Testis (tissue), 3 donors: ENCODE measurements around the gene ZNF865. TPM values are rescaled to one million over a fixed set of nuclear protein-coding genes. Genes with fewer than 3 reads are reported as not detected.
"Not testable (repeated sequence)": the region's sequence is repeated elsewhere in the genome, so short reads cannot be mapped to it uniquely, and the experiment has no call there.

Experiments
- DNase-seq: peaks from one replicate; pipeline ENCODE4 v3.0.0-alpha.2; 2019
- H3K27ac ChIP-seq, 2 donors: fragments of 200-600 bp; sonication (generic); one replicate each; pipeline ENCODE4 v1.5.1; 2019
- H3K27me3 ChIP-seq: fragments of 200-600 bp; sonication (generic); one replicate; pipeline ENCODE4 v1.5.1; 2019
- H3K36me3 ChIP-seq: fragments of 200-600 bp; sonication (generic); one replicate; pipeline ENCODE4 v1.5.1; 2017; ENCODE audit warnings: low read depth; ENCODE audit errors: missing control alignments
- H3K4me1 ChIP-seq: fragments of 200-600 bp; sonication (generic); one replicate; pipeline ENCODE4 v1.5.1; 2019
- H3K4me3 ChIP-seq, 2 donors: fragments of 200-600 bp; sonication (generic); one replicate each; pipeline ENCODE4 v1.5.1; 2017 to 2019
- H3K9me3 ChIP-seq: fragments of 200-600 bp; sonication (generic); one replicate; pipeline ENCODE4 v1.5.1; 2017
- POLR2A ChIP-seq: fragments of 450-650 bp; IDR thresholded peaks from one replicate; pipeline ENCODE4 v1.6.1; 2017; ENCODE audit warnings: antibody characterized with exemption, mild to moderate bottlenecking, moderate library complexity
- WGBS, 2 donors: methylation state at CpG; one replicate each; pipeline ENCODE4 v1.1.5; 2018; 5-methylcytosine and 5-hydroxymethylcytosine counted together
- intact Hi-C: fragments of 100-400 bp; cut with DNase I; formaldehyde crosslinking; loops from one replicate; pipeline ENCODE4 v1.15.1; 2023; ENCODE audit warnings: low total_unique reads
- polyA plus RNA-seq: library from polyadenylated mRNA; stranded (reverse); fragments of 350-450 nt; fragmentation: Illumina TruSeq; extraction: RNeasy Lipid Tissue Mini Kit (QIAGEN cat#74804); gene quantifications from one replicate; pipeline ENCODE4 v1.2.3, GENCODE V29; 2014; ENCODE audit warnings: low read depth, low replicate concordance; ENCODE audit not compliant: insufficient read depth
- total RNA-seq, 2 donors: library from RNA; depleted of rRNA; stranded (reverse); fragments of >200 nt; gene quantifications; one replicate each; pipeline ENCODE4 v1.2.3, GENCODE V29; 2016
- TF ChIP-seq, protein P1 (sequence below), 3 experiments: fragments of 450-650 bp in 2 of 3; fragments of 200-600 bp in 1 of 3; sonication (generic) in 1 of 3; IDR thresholded peaks; one replicate each; pipeline ENCODE4 v1.5.1; 2016 to 2019; ENCODE audit warnings: antibody characterized with exemption in 3 of 3, mild to moderate bottlenecking in 2 of 3, moderate library complexity in 1 of 3

Gene ZNF865
- total and polyA plus RNA-seq, 3 donors from 2014 or later: 4.7 to 14.5 (median 12.2) TPM

DNA sequence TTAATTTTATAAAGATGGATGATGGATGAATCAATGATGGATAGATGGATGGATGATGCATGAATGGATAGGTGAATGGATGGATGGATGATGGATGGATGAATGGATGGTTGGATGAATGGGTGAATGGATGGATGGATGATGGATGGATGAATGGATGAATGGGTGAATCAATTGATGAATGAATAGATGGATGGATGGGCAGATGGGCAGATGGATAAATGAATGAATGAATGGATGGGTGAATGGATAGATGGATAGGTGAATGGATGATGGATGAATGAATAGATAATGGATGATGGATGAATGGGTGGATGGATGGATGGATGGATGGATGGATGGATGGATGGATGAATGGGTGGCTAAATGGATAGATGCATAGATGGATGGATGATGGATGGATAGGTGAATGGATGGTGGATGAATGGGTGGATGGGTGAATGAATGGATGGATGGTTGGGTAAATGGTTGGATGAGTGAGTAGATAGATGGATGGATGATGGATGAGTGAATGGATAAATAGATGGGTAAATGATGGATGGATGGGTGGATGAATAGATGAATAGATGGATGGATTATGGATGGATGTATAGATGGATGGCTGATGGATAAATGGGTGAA, 37.6 kb upstream of the ZNF865 start:
- intact Hi-C loops: no loop called here
- DNase-seq: no peak
- no peak overlapping the region for H3K4me3 ChIP-seq
- no peaks in the 10 kb centered on the region for H3K9me3 ChIP-seq
- H3K27me3 ChIP-seq: no peaks in the 10 kb centered on the region
- H3K36me3 ChIP-seq: no peaks in the 10 kb centered on the region
- TF ChIP-seq POLR2A: no peak
- TF ChIP-seq, protein P1, sequence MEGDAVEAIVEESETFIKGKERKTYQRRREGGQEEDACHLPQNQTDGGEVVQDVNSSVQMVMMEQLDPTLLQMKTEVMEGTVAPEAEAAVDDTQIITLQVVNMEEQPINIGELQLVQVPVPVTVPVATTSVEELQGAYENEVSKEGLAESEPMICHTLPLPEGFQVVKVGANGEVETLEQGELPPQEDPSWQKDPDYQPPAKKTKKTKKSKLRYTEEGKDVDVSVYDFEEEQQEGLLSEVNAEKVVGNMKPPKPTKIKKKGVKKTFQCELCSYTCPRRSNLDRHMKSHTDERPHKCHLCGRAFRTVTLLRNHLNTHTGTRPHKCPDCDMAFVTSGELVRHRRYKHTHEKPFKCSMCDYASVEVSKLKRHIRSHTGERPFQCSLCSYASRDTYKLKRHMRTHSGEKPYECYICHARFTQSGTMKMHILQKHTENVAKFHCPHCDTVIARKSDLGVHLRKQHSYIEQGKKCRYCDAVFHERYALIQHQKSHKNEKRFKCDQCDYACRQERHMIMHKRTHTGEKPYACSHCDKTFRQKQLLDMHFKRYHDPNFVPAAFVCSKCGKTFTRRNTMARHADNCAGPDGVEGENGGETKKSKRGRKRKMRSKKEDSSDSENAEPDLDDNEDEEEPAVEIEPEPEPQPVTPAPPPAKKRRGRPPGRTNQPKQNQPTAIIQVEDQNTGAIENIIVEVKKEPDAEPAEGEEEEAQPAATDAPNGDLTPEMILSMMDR (IDR thresholded peaks at IDR 0.05): no peak
- H3K4me1 ChIP-seq: no peaks in the 10 kb centered on the region
- no peak overlapping the region for H3K27ac ChIP-seq

DNA sequence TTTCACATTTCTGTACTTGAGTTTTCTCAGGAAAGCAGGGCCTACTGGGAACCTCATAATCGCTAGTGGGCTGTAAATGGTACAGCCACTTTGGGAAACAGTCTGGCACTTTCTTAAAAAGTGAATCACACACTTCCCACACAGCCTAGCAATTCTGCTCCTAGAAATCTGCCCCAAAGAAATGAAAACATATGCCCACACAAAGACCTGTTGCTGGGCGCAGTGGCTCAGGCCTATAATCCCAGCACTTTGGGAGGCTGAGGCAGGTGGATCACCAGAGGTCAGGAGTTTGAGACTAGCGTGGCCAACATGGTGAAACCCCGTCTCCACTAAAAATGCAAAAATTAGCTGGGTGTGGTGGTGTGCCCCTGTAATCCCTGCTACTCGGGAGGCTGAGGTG, 36.0 kb upstream of the ZNF865 start:
- not testable (repeated sequence) for H3K27ac ChIP-seq
- WGBS, 2 donors: 86 to 95% methylated on average over 4 to 5 of the region's 5 CpGs

GRCh38 chr19:55573929-55574328, 31.5 kb upstream of the ZNF865 start:
- H3K27ac ChIP-seq: not testable (repeated sequence)
- WGBS, 2 donors: 94% methylated on average over 6 of the region's 6 CpGs

More for the DNA sequence above, 36.0 kb upstream of the ZNF865 start:
- H3K36me3 ChIP-seq, DNase-seq, H3K4me1 ChIP-seq, intact Hi-C loops, H3K27me3 ChIP-seq, H3K4me3 ChIP-seq, H3K9me3 ChIP-seq: not testable (repeated sequence)

GRCh38 chr19:55576746-55577145, 28.7 kb upstream of the ZNF865 start:
- intact Hi-C loops: no loop called here
- no peaks in the 10 kb centered on the region for H3K9me3 ChIP-seq
- TF ChIP-seq POLR2A: no peak
- TF ChIP-seq, protein P1 (IDR thresholded peaks at IDR 0.05): no peak
- H3K27ac ChIP-seq: no peak overlapping the region
- WGBS, 2 donors: 74 to 78% methylated on average over 5 of the region's 5 CpGs
- no peak for DNase-seq
- no peak overlapping the region for H3K4me3 ChIP-seq
- no peaks in the 10 kb centered on the region for H3K27me3 ChIP-seq
- H3K4me1 ChIP-seq: peaks cover 16% of the 10 kb centered on the region
- no peaks in the 10 kb centered on the region for H3K36me3 ChIP-seq

More at GRCh38 chr19:55573929-55574328, 31.5 kb upstream of the ZNF865 start:
- DNase-seq, intact Hi-C loops, H3K4me3 ChIP-seq, H3K27me3 ChIP-seq, H3K36me3 ChIP-seq, H3K4me1 ChIP-seq, H3K9me3 ChIP-seq: not testable (repeated sequence)

- WGBS, 2 donors: 82 to 87% methylated on average over 22 to 82 of the region's 83 CpGs
- TF ChIP-seq, protein P1 (IDR thresholded peaks at IDR 0.05): no peak
- no peak for TF ChIP-seq POLR2A
- Histone ChIP-seq H3K4me3 (peak overlapping the region in 1 of 2 donors; percentile 5), H3K27me3 (no peaks in the 10 kb centered on the region), H3K36me3 (no peaks in the 10 kb centered on the region), H3K4me1 (peaks cover 24% of the 10 kb centered on the region), H3K9me3 (no peaks in the 10 kb centered on the region), H3K27ac (no peak overlapping the region)
- intact Hi-C loops: no loop called here
- no peak for DNase-seq
These were observed 27.3 kb upstream of the ZNF865 start for GRCh38 chr19:55578031-55578760.
